ENCODE results near the gene DCUN1D1.

DNA sequence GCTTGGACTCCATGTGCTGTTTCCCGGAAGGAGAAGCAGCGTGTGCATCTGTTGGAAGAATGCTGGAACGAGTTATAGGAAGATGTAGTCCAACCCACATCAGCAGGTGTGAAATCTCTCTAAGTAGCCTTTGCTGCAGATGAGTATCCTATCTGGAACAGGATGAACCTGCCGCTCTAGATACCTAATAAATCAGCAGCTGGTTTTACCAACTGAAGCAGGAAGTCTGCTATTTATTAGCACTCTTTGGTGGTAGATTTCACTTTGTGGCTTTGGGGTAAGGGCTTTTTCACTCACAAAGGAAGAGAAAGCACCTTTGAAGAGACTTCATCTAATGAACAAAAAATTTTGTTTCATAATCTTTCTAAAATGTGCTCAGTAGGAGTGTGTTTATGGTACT, 66.4 kb downstream of the DCUN1D1 start:
- TF ChIP-seq, protein P1, sequence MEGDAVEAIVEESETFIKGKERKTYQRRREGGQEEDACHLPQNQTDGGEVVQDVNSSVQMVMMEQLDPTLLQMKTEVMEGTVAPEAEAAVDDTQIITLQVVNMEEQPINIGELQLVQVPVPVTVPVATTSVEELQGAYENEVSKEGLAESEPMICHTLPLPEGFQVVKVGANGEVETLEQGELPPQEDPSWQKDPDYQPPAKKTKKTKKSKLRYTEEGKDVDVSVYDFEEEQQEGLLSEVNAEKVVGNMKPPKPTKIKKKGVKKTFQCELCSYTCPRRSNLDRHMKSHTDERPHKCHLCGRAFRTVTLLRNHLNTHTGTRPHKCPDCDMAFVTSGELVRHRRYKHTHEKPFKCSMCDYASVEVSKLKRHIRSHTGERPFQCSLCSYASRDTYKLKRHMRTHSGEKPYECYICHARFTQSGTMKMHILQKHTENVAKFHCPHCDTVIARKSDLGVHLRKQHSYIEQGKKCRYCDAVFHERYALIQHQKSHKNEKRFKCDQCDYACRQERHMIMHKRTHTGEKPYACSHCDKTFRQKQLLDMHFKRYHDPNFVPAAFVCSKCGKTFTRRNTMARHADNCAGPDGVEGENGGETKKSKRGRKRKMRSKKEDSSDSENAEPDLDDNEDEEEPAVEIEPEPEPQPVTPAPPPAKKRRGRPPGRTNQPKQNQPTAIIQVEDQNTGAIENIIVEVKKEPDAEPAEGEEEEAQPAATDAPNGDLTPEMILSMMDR (conservative IDR thresholded peaks at IDR 0.05; ENCODE audit: low read depth, low read length) = no peak
- TF ChIP-seq EZH2 (IDR thresholded peaks at IDR 0.05; ENCODE audit: borderline replicate concordance, low read depth, low read length, poor library complexity, severe bottlenecking) = no peak

Measured in A673 (cell line).